ENCODE data around the gene HNRNPR. TPM values are rescaled to one million over a fixed set of nuclear protein-coding genes. Genes with fewer than 3 reads are reported as not detected.

Gene HNRNPR
- total RNA-seq, 1 experiment from 2014 or later, result 196 TPM

- peak; percentile 84 for DNase-seq (ENCODE audit: low read depth)
These were observed 25.4 kb upstream of the HNRNPR start, which contains the start of gene ZNF436 for GRCh38 chr1:23369335-23370013. TSS of gene ZNF436 (minus strand) at chr1:23369836. CDS start at chr1:23368005, 1,831 bp downstream.

- DNase-seq (ENCODE audit: low read depth), result peak; percentile 96
These were observed 24.7 kb upstream of the HNRNPR start for GRCh38 chr1:23368562-23369334.

- peak; percentile 100 for DNase-seq (ENCODE audit: low read depth)
These were observed 23.9 kb upstream of the HNRNPR start for GRCh38 chr1:23367791-23368561.

DNA sequence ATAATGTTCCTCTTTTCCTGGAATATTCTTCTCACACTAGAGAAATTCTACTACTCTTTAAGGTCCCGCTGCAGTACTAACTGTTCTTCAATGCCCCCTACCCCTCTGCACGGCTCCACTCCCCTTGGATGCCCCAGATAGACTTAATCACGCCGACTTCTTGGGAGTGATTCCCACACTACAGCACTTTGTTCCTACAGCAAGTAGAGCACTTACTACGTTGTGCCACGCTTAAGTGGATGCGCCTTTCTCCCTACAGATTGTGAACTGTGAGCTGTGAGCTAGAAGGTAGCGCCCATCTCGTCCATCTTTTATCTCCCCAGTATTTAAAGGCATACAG, 23.3 kb upstream of the HNRNPR start:
- no peak for DNase-seq (ENCODE audit: low read depth)

- DNase-seq (ENCODE audit: low read depth), result no peak
These were observed 22.5 kb upstream of the HNRNPR start for GRCh38 chr1:23366598-23366997.

GRCh38 chr1:23366146-23366545, 22.1 kb upstream of the HNRNPR start:
- DNase-seq (ENCODE audit: low read depth), result no peak

DNA sequence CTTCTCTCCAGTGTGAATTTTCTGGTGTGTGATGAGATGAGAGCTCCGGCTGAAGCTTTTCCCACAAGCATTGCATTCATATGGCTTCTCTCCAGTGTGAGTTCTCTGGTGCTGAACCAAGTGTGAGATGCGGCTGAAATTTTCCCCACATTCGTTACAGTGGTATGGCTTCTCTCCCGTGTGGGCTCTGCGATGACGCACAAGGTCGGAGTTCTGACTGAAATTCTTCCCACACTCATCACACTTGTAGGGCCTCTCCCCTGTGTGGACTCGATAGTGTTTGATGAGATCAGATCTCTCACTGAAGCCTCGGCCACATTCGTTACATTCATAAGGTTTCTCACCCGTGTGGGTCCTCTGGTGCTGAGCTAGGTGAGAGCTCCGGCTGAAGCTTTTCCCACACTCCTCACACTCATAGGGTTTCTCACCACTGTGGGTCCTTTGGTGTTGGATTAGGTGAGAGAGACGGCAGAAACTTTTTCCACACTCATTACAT, 18.2 kb upstream of the HNRNPR start:
- DNase-seq (ENCODE audit: low read depth), result no peak

DNA sequence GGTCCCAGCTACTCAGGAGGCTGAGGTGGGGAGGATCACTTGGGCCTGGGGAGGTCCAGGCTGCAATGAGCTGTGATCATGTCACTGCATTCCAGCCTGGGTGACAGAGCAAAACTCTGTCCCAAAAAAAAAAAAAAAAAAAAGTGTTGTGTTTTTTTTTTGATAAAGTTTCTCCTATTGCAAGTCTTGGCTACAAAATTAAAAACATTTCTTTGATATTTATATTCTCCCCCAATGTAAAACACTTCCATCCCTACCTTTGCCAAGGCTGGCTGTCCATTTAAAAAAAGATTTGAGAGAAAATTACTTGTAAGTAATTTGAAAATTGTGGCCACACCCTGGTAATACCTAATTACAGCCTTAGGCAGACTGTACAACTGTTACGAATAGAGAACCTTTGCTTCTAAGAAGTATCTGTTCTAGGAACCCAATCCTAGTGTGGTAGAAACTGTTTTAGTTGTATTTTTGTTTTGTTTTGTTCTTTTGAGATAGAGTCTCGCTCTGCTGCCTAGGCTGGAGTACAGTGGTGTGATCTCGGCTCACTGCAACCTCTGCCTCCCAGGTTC, 14.3 kb upstream of the HNRNPR start:
- DNase-seq (ENCODE audit: low read depth), result no peak

DNA sequence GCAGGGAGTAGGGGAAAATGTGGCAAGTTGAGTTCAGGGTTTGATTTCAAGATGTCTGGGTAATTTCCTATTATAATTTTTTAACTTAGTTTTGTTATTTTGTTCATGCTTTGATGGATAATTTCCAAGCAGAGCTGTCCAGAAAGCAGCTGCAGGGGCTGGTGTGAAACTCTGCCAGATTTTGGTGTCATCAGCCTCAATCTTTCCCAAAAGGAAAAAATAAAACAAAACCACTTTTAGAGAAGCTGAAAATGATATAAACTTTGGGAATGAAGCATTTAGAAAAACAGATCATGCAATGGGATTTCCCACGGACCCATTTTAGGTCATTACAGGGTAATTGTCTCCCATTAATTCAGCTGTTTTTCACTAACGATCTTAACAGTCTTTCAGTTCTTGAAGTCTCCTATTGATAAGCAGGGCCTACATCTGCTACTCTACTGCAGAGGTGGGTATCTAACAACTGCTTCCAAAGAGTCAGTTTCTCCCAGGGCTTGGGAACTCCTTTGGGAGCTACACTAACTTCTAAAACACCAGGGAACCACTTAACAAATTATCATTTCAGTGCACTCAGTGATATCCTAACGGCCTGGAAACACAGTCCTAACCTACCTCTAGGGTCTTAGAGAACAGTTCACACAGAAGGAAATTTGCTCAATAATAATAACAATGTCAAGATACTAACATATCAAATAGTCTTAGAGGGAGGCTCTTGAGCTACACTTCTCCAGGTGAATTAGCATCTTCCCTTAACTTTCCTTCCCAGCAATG, 13.2 kb upstream of the HNRNPR start:
- DNase-seq (ENCODE audit: low read depth), result no peak

GRCh38 chr1:23356471-23357137, 12.5 kb upstream of the HNRNPR start:
- no peak for DNase-seq (ENCODE audit: low read depth)

DNA sequence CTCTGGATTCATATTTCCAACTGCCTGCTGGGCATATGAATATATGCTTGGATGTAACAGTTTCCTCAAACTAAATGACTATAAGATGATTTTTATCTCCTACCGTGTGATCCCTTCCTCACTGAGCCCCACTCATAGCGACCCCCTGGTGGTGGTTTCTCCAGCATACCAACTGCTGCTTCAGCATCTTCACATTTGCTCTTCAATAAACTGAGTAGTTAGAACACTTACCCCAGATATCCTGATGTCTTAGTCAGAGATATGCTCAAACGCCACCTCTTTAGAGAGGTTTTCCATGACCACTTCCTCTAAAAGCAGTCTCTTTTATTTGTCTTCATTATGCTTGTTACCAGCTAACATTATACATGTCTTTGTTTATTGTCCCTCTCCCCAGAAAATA, 10.2 kb upstream of the HNRNPR start:
- DNase-seq (ENCODE audit: low read depth), result no peak

GRCh38 chr1:23352096-23352695, 8.1 kb upstream of the HNRNPR start:
- DNase-seq (ENCODE audit: low read depth), result no peak

DNA sequence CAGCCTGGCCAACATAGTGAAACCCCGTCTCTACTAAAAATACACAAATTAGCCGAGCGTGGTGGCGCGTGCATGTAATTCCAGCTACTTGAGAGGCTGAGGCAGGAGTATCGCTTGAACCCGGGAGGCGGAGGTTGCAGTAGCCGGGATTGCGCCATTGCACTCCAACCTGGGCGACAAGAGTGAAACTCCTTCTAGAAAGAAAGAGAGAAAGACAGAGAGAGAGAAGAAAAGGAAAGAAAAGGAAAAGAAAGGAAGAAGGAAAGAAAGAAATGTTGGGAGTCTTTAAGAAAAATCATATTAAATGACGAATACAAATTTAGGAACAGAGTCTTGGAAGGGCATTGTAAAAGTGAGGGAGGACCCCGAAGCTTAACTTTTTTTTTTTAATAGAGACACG, 1.8 kb upstream of the HNRNPR start:
- no peak for DNase-seq (ENCODE audit: low read depth)

DNA sequence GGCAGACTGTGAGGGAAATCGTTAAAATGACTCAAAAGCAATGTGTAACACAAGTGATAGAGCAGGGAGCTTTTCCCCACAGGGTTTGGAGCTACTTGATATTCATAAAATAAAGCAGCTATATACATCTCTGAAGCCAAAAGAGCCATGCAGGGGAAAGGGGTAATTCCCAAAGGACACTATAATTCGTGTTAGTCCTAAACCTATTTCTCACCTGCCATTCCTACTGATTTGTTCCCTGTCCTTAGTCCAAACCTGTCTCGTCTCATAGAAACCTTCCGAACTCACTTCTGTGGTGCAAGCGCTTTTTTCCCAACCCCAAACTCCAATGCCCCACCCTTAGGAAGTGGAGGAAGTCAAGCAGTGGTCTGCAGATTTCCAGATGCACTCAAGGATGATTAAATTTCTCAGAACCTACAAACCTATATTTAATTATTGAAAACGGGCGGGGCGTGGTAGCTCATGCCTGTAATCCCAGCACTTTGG, 946 bp upstream of the HNRNPR start:
- DNase-seq (ENCODE audit: low read depth), result peak; percentile 37

DNA sequence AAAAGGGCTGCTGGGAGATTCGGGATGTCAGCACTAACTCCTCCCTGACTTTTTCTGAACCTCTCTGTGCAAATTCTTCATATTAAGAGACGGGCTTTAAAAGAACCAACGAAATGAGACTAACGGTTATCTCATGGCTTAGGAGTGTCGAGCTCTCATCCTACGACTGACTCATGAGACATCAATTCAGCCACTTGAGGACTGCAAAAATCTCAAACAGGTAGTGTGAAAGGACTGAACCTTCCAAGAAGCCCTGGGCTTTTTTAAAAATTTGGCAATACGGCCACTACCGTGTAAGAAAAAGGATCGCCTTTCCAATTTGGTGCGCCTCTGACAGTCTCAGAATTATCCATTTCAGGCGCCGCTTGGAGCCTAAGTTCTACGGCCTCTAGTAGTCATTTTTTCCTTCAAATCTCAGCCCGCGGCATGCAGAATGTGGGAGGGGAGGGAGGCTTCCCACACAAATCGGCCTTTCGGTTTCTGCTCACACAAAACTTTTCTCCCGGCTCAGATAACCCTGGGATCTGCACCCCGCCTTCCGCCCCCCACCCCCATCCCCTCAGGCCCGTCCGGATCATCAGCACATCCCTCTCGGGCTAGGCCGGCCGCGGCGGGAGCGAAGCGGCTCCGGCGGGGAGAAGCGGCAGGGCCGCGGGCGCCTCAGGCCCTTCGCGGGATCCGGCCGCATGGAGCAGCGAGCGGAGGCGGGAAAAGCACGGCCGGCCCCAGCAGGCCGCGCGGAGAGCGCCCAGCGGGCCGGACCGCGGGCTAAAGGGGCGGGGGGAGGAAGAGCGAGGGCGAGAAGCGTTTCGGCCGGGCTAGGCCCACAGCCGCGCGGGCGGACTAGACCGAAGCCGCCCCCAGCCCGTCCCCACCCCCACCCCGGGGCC, 618 bp downstream of the HNRNPR start:
- peak; percentile 81 for DNase-seq (ENCODE audit: low read depth)

- DNase-seq (ENCODE audit: low read depth), result no peak
These were observed 2.0 kb downstream of the HNRNPR start for GRCh38 chr1:23341931-23342692.

DNA sequence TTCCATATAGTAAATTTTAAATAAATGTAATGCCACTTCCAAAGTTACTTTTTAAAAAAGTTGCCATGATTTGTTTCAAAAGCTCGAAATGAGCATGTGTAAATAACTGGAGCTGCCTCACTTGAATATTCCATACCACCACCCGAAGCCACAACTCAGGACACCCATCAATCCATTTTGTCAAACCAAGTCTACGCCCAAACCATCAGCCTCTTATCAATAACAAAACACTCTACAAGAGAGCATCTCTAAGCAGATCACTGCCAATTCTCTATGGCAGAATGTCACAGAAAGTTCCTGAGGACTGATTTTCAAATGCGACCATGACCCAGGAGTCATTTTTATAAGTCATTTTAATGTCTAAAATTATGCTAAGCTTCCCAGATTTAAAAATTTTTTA, 4.5 kb downstream of the HNRNPR start:
- DNase-seq (ENCODE audit: low read depth), result no peak

GRCh38 chr1:23337869-23338268, 6.2 kb downstream of the HNRNPR start:
- DNase-seq (ENCODE audit: low read depth), result no peak
